GM10847 (cell line): ENCODE results near the gene PJVK.

Source experiments
- POLR2A ChIP-seq: IDR thresholded peaks from 2 replicates; pipeline ENCODE4 v1.6.1; 2011; ENCODE audit not compliant: insufficient read length; ENCODE audit errors: extremely low read depth

Gene PJVK

GRCh38 chr2:178450774-178451525 is at the start of gene PJVK, which contains the start of gene PRKRA:
PJVK (plus strand) TSS chr2:178451378; CDS start chr2:178453410, 2,032 bp downstream.
PRKRA (minus strand) TSS chr2:178451175; CDS start chr2:178451030, 145 bp downstream.
- TF ChIP-seq POLR2A, result peak; percentile 79

GRCh38 chr2:178401994-178402437 is 49.2 kb upstream of the PJVK start:
- TF ChIP-seq POLR2A, result no peak

GRCh38 chr2:178403671-178404306 is 47.4 kb upstream of the PJVK start:
- no peak for TF ChIP-seq POLR2A

- TF ChIP-seq POLR2A, result no peak
Measured at GRCh38 chr2:178404368-178404767, 46.8 kb upstream of the PJVK start.

- no peak for TF ChIP-seq POLR2A
Measured at GRCh38 chr2:178409261-178409660, 41.9 kb upstream of the PJVK start.

GRCh38 chr2:178412047-178412446 is 39.1 kb upstream of the PJVK start:
- TF ChIP-seq POLR2A, result no peak

GRCh38 chr2:178413472-178414265 is 37.5 kb upstream of the PJVK start:
- peak; percentile 60 for TF ChIP-seq POLR2A

GRCh38 chr2:178414266-178415247 is 36.6 kb upstream of the PJVK start:
- peak; percentile 58 for TF ChIP-seq POLR2A

GRCh38 chr2:178415979-178416378 is 35.2 kb upstream of the PJVK start:
- TF ChIP-seq POLR2A, result no peak

- no peak for TF ChIP-seq POLR2A
Measured at GRCh38 chr2:178417916-178418315, 33.3 kb upstream of the PJVK start.

- no peak for TF ChIP-seq POLR2A
Measured at GRCh38 chr2:178418426-178418825, 32.8 kb upstream of the PJVK start.

- no peak for TF ChIP-seq POLR2A
Measured at GRCh38 chr2:178419123-178419522, 32.1 kb upstream of the PJVK start.

GRCh38 chr2:178420463-178420999 is 30.6 kb upstream of the PJVK start:
- TF ChIP-seq POLR2A, result no peak

- TF ChIP-seq POLR2A, result no peak
Measured at GRCh38 chr2:178422097-178422496, 29.1 kb upstream of the PJVK start.

- TF ChIP-seq POLR2A, result no peak
Measured at GRCh38 chr2:178425255-178425827, 25.8 kb upstream of the PJVK start.
